ENCODE data around the gene LMTK3. TPM values are rescaled to one million over a fixed set of nuclear protein-coding genes. Genes with fewer than 3 reads are reported as not detected.

The LMTK3 gene
- total RNA-seq, 4 donors from 2014 or later = 1.3 to 3.5 (median 1.6) TPM

GRCh38 chr19:48477698-48478338 is 33.8 kb downstream of the LMTK3 start:
- H3K27ac ChIP-seq = no peak overlapping the region
- WGBS = 75% methylated on average over 16 of the region's 22 CpGs
- TF ChIP-seq EP300 (IDR thresholded peaks at IDR 0.05) = no peak
- TF ChIP-seq, protein P1, sequence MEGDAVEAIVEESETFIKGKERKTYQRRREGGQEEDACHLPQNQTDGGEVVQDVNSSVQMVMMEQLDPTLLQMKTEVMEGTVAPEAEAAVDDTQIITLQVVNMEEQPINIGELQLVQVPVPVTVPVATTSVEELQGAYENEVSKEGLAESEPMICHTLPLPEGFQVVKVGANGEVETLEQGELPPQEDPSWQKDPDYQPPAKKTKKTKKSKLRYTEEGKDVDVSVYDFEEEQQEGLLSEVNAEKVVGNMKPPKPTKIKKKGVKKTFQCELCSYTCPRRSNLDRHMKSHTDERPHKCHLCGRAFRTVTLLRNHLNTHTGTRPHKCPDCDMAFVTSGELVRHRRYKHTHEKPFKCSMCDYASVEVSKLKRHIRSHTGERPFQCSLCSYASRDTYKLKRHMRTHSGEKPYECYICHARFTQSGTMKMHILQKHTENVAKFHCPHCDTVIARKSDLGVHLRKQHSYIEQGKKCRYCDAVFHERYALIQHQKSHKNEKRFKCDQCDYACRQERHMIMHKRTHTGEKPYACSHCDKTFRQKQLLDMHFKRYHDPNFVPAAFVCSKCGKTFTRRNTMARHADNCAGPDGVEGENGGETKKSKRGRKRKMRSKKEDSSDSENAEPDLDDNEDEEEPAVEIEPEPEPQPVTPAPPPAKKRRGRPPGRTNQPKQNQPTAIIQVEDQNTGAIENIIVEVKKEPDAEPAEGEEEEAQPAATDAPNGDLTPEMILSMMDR (IDR thresholded peaks at IDR 0.05) = no peak
- no peak for TF ChIP-seq POLR2AphosphoS5 (IDR thresholded peaks at IDR 0.05)
- no peak for TF ChIP-seq POLR2A (IDR thresholded peaks at IDR 0.05)

GRCh38 chr19:48477067-48477685 is 34.5 kb downstream of the LMTK3 start:
- no peaks in the 10 kb centered on the region for H3K9me3 ChIP-seq
- H3K36me3 ChIP-seq = peaks cover 73% of the 10 kb centered on the region
- WGBS = 75% methylated on average over 9 of the region's 10 CpGs
- DNase-seq (ENCODE audit: low spot score in 2 of 2) = no peak
- H3K4me1 ChIP-seq = peaks cover 19% of the 10 kb centered on the region
- no peak overlapping the region for H3K4me3 ChIP-seq
- H3K27me3 ChIP-seq = no peaks in the 10 kb centered on the region
- TF ChIP-seq POLR2A (IDR thresholded peaks at IDR 0.05) = no peak
- TF ChIP-seq, protein P1 (IDR thresholded peaks at IDR 0.05) = no peak
- TF ChIP-seq POLR2AphosphoS5 (IDR thresholded peaks at IDR 0.05) = no peak
- no peak for TF ChIP-seq EP300 (IDR thresholded peaks at IDR 0.05)
- H3K27ac ChIP-seq = no peak overlapping the region

More at GRCh38 chr19:48477698-48478338, 33.8 kb downstream of the LMTK3 start:
- Histone ChIP-seq H3K36me3 (peaks cover 67% of the 10 kb centered on the region), H3K4me3 (no peak overlapping the region), H3K27me3 (no peaks in the 10 kb centered on the region), H3K4me1 (peaks cover 24% of the 10 kb centered on the region), H3K9me3 (no peaks in the 10 kb centered on the region)
- no peak for DNase-seq (ENCODE audit: low spot score in 2 of 2)

GRCh38 chr19:48476176-48476575 is 35.5 kb downstream of the LMTK3 start:
- peaks cover 83% of the 10 kb centered on the region for H3K36me3 ChIP-seq
- peaks cover 17% of the 10 kb centered on the region for H3K4me1 ChIP-seq
- no peak for DNase-seq (ENCODE audit: low spot score in 2 of 2)
- H3K4me3 ChIP-seq = no peak overlapping the region
- H3K27ac ChIP-seq = no peak overlapping the region
- no peaks in the 10 kb centered on the region for H3K27me3 ChIP-seq
- H3K9me3 ChIP-seq = no peaks in the 10 kb centered on the region
- WGBS = 92% methylated on average over 9 of the region's 9 CpGs
- TF ChIP-seq POLR2A (IDR thresholded peaks at IDR 0.05) = no peak
- no peak for TF ChIP-seq POLR2AphosphoS5 (IDR thresholded peaks at IDR 0.05)
- TF ChIP-seq, protein P1 (IDR thresholded peaks at IDR 0.05) = no peak
- TF ChIP-seq EP300 (IDR thresholded peaks at IDR 0.05) = no peak

- Histone ChIP-seq H3K36me3 (peaks cover 90% of the 10 kb centered on the region), H3K4me3 (no peak overlapping the region), H3K4me1 (peaks cover 18% of the 10 kb centered on the region), H3K9me3 (no peaks in the 10 kb centered on the region), H3K27me3 (no peaks in the 10 kb centered on the region), H3K27ac (no peak overlapping the region)
- TF ChIP-seq, protein P1 (IDR thresholded peaks at IDR 0.05) = no peak
- TF ChIP-seq POLR2AphosphoS5 (IDR thresholded peaks at IDR 0.05) (no peak), EP300 (IDR thresholded peaks at IDR 0.05) (no peak), POLR2A (IDR thresholded peaks at IDR 0.05) (no peak)
- no peak for DNase-seq (ENCODE audit: low spot score in 2 of 2)
- 83% methylated on average over 17 of the region's 17 CpGs for WGBS
These were observed 36.1 kb downstream of the LMTK3 start for GRCh38 chr19:48475369-48476068.

- WGBS = 88% methylated on average over 16 of the region's 16 CpGs
- Histone ChIP-seq H3K27me3 (no peaks in the 10 kb centered on the region), H3K36me3 (peaks cover 89% of the 10 kb centered on the region), H3K9me3 (no peaks in the 10 kb centered on the region), H3K4me1 (peaks cover 23% of the 10 kb centered on the region), H3K4me3 (no peak overlapping the region), H3K27ac (no peak overlapping the region)
- TF ChIP-seq, protein P1 (IDR thresholded peaks at IDR 0.05) = no peak
- TF ChIP-seq POLR2AphosphoS5 (IDR thresholded peaks at IDR 0.05) (no peak), EP300 (IDR thresholded peaks at IDR 0.05) (no peak), POLR2A (IDR thresholded peaks at IDR 0.05) (no peak)
- DNase-seq (ENCODE audit: low spot score in 2 of 2) = no peak
These were observed 37.5 kb downstream of the LMTK3 start for GRCh38 chr19:48474084-48474592.

Data from suprapubic skin (tissue), 4 donors.